GM23338 (cell line): ENCODE results near the gene PNPLA3.

Experiments used
- CTCF ChIP-seq, 2 experiments: fragments of 200-600 bp in 1 of 2; sonication (generic) in 1 of 2; conservative IDR thresholded peaks; 2 replicates each; pipeline versions ENCODE4 v1.5.1 to v1.6.1; 2016 to 2017; ENCODE audit warnings: antibody characterized with exemption in 2 of 2, low read depth in 2 of 2, mild to moderate bottlenecking in 2 of 2, moderate library complexity in 1 of 2
- EZH2 ChIP-seq: fragments of 200-600 bp; sonication (generic); IDR thresholded peaks from one replicate; pipeline ENCODE4 v1.8.0; 2017; ENCODE audit warnings: antibody characterized with exemption, mild to moderate bottlenecking, low read depth; ENCODE audit not compliant: unreplicated experiment
- EZH2phosphoT487 ChIP-seq: fragments of 200-600 bp; sonication (generic); IDR thresholded peaks from one replicate; pipeline ENCODE4 v1.8.1; 2018; ENCODE audit warnings: antibody characterized with exemption; ENCODE audit not compliant: unreplicated experiment
- REST ChIP-seq: IDR thresholded peaks from one replicate; pipeline ENCODE4 v1.6.1; 2018; ENCODE audit warnings: antibody characterized with exemption; ENCODE audit not compliant: unreplicated experiment

- TF ChIP-seq CTCF (conservative IDR thresholded peaks at IDR 0.05; ENCODE audit: low read depth in 2 of 2) (peak; percentile 41 to 46; a peak in 3 of 4 replicates), EZH2phosphoT487 (no peak), EZH2 (no peak), REST (no peak)
Observed at GRCh38 chr22:43923631-43924464, at the start of gene PNPLA3.
